Lower leg skin (tissue), 3 donors: ENCODE data around the gene TOX2.

Experiments used
- POLR2A ChIP-seq, 2 donors: fragments of 450-650 bp; IDR thresholded peaks; one replicate each; pipeline ENCODE4 v1.6.1; 2016 to 2017; ENCODE audit warnings: antibody characterized with exemption in 2 of 2, mild to moderate bottlenecking in 1 of 2, moderate library complexity in 1 of 2
- TF ChIP-seq, protein P1 (sequence below), 3 donors: fragments of 450-650 bp; IDR thresholded peaks; one replicate each; pipeline ENCODE4 v1.5.1; 2016; ENCODE audit warnings: antibody characterized with exemption in 3 of 3, mild to moderate bottlenecking in 3 of 3, moderate library complexity in 2 of 3

DNA sequence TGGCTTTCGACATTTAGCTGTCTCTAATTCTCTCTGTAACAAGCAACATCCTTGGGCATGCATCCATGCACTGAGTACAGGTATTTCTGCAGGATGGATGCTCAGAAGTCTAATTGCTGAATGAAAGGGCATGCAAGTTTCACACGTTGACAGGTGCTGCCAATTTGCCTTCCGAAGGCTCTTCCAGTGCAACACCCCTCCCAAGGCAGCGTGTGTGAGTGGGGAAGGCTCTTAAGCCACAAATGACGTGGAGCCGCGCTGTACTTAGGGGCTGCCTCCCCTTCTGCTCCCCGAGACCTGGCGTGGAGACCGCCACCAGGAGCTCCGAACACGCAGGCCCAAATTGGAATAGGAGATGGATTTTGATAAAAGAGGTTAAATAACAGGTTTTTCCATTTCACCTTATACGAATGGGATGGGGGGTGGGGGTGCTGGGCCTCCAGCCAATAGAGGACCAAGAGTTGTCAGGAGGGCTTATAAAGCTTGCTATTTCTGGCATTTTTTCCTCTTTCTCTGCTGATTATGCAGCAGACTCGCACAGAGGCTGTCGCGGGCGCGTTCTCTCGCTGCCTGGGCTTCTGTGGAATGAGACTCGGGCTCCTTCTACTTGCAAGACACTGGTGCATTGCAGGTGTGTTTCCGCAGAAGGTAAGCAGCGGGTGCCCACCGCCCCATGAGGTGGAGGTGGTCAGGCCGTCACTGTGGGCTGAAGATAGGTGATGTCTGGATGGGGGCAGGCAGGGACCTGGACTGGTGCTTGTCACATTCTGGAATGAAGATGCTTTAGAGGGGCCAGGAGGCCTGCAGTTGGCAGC is 30.9 kb downstream of the TOX2 start:
- no peak for TF ChIP-seq POLR2A (IDR thresholded peaks at IDR 0.05)
- TF ChIP-seq, protein P1, sequence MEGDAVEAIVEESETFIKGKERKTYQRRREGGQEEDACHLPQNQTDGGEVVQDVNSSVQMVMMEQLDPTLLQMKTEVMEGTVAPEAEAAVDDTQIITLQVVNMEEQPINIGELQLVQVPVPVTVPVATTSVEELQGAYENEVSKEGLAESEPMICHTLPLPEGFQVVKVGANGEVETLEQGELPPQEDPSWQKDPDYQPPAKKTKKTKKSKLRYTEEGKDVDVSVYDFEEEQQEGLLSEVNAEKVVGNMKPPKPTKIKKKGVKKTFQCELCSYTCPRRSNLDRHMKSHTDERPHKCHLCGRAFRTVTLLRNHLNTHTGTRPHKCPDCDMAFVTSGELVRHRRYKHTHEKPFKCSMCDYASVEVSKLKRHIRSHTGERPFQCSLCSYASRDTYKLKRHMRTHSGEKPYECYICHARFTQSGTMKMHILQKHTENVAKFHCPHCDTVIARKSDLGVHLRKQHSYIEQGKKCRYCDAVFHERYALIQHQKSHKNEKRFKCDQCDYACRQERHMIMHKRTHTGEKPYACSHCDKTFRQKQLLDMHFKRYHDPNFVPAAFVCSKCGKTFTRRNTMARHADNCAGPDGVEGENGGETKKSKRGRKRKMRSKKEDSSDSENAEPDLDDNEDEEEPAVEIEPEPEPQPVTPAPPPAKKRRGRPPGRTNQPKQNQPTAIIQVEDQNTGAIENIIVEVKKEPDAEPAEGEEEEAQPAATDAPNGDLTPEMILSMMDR (IDR thresholded peaks at IDR 0.05): no peak
